Neural crest cell (in vitro differentiated cells): ENCODE measurements around the gene HOXA9. TPM values are rescaled to one million over a fixed set of nuclear protein-coding genes. Genes with fewer than 3 reads are reported as not detected.
A peak's percentile ranks its signal among the peaks of the same experiment; 100 is the strongest.

Source experiments
- DNase-seq: peaks from one replicate; pipeline ENCODE4 v3.0.0; 2021; ENCODE audit warnings: low read depth, mixed read lengths, low spot score
- H3K27ac Mint-ChIP-seq: one replicate; pipeline ENCODE4 v1.8.0; 2021; ENCODE audit warnings: mild to moderate bottlenecking, mixed read lengths; ENCODE audit not compliant: unreplicated experiment
- H3K27me3 Mint-ChIP-seq: 2 replicates; pipeline ENCODE4 v1.8.0; 2021; ENCODE audit warnings: low read depth, mild to moderate bottlenecking, mixed read lengths
- H3K36me3 Mint-ChIP-seq: 2 replicates; pipeline ENCODE4 v1.8.0; 2021; ENCODE audit warnings: low read depth, mild to moderate bottlenecking, mixed read lengths
- H3K4me1 Mint-ChIP-seq: 2 replicates; pipeline ENCODE4 v1.8.0; 2021; ENCODE audit warnings: mixed read lengths
- H3K4me3 Mint-ChIP-seq: one replicate; pipeline ENCODE4 v1.8.0; 2021; ENCODE audit warnings: mild to moderate bottlenecking, mixed read lengths
- H3K9me3 Mint-ChIP-seq: 2 replicates; pipeline ENCODE4 v1.8.0; 2021; ENCODE audit warnings: mixed read lengths
- CTCF ChIP-seq: fragments of 200-600 bp; sonication (generic); conservative IDR thresholded peaks from 2 replicates; pipeline ENCODE4 v1.5.0; 2021; ENCODE audit warnings: antibody characterized with exemption, mild to moderate bottlenecking
- total RNA-seq: library from RNA; stranded (reverse); gene quantifications from 2 replicates; pipeline ENCODE4 v1.2.1, GENCODE V29; 2021

HOXA9 gene
- total RNA-seq, 1 donor from 2014 or later = 9.0 TPM

DNA sequence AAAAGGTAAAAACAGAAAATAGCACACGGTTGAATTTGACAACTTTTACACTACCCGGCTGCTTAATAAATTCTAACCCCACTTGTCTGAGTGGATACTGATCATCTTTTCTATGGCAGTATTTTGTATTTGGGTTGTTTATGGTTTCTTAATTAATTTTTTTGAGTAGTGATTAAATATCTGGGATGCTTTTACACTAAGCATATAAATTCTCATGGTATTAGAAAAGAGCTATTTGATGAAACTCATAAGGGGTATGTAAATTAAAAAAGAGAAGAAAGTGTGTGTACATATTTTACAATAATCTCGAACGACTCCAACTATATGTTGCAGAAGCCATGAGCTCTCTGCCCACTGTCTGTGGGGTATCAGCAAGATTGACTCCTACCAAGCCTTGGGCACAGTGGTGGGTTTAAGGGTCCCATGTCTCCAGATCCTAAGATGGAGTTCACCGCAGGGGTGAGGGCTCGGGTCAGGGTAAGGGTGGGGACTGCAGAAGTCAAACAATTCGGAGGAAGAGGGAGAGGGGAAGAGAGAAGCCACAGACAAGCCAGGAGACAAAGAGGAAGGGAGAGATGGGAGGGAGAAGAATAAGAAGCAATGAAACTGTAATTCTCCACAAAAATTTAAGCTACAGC is 42.1 kb upstream of the HOXA9 start:
- H3K36me3 Mint-ChIP-seq = peaks cover 4% of the 10 kb centered on the region
- H3K27me3 Mint-ChIP-seq = peaks cover 100% of the 10 kb centered on the region

DNA sequence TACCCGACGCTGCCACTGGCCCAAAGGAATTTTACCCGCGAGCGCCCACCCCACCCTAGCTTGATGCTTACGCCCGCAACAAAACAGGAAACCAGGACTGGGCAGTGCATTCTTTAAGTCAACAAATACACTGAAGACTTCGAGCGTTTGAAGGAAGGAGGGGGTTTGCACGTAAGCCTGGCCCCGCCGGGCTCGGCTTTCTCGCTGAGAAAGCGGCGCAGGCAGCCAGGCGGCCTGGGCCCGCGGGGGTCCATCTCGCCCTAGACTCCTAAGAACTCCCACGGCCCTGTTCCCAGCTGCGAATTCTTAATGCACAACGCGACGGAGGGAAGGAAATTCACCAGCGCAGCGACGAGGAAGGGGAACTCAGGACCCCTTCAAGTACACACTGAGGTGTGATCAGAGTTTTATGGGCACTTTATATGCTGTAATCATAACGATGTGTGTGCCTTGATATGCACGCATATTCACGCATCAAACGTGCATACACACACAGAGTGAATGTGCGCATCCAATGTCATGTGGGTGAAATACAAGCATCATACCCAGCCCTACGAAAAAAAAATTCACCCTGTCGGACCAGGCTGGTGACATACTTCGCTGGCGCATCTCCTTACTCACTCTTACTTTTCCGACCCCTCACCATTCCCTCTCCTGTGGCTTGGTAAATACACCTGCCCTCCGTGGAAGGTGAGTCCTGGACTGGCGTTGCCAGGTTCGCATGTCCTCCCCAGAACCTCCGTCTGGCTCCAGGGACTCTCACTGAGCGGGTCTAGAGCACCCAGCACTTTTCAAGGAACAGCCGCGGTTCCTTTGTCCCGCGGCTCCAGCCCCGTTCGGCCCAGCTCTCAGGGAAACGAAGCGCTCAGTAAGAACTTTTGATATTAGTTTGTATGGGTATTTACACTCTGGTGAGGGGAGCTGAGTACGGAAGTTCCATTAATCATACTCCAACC is 40.3 kb upstream of the HOXA9 start:
- peaks cover 4% of the 10 kb centered on the region for H3K4me1 Mint-ChIP-seq
- no peaks in the 10 kb centered on the region for H3K9me3 Mint-ChIP-seq
- TF ChIP-seq CTCF = no peak
- no peak overlapping the region for H3K27ac Mint-ChIP-seq
- peak overlapping the region; percentile 25 for H3K4me3 Mint-ChIP-seq
- peaks cover 4% of the 10 kb centered on the region for H3K36me3 Mint-ChIP-seq
- peaks cover 100% of the 10 kb centered on the region for H3K27me3 Mint-ChIP-seq
- no peak for DNase-seq

More for the DNA sequence above, 42.1 kb upstream of the HOXA9 start:
- Mint-ChIP-seq H3K4me1 (no peaks in the 10 kb centered on the region), H3K27ac (no peak overlapping the region), H3K4me3 (no peak overlapping the region), H3K9me3 (no peaks in the 10 kb centered on the region)
- TF ChIP-seq CTCF = no peak
- DNase-seq = no peak

- Mint-ChIP-seq H3K27ac (no peak overlapping the region), H3K4me3 (no peak overlapping the region)
Measured at GRCh38 chr7:27204851-27205322, 39.5 kb upstream of the HOXA9 start.

DNA sequence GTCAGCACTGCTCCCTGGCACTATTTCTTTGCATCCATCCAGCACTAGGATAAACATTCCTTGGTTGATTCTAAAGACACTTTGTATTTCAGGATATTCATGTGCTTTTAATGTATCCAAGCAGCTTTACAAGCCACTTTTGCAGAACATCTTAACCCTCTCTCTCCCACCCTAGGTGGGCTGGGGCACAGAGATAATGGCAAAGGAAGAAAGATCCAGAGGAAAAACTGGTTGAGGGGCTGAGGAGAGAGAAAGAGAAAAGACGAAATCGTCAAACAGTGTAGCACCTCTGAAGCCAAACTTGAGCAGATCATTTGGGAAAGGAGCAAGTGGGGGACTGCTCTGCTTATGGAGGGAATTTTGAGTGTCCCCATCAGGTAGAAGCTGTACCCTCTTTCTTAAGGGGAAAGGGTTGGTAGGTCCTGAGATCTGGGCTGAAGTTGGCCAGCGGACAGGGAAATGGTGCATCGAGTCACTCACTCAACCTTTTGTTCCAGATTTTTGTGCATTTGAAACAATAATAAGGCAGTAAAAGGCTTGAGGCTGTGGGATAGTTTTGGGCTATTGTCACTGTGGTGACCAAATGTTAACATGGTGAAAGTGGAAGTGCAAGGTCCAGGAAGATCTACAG is 38.7 kb upstream of the HOXA9 start:
- peaks cover 7% of the 10 kb centered on the region for H3K4me1 Mint-ChIP-seq
- H3K27ac Mint-ChIP-seq = no peak overlapping the region
- peak overlapping the region; percentile 8 for H3K4me3 Mint-ChIP-seq
- TF ChIP-seq CTCF = no peak
- peaks cover 95% of the 10 kb centered on the region for H3K27me3 Mint-ChIP-seq
- H3K9me3 Mint-ChIP-seq = no peaks in the 10 kb centered on the region
- peaks cover 4% of the 10 kb centered on the region for H3K36me3 Mint-ChIP-seq
- DNase-seq = no peak

More at GRCh38 chr7:27204851-27205322, 39.5 kb upstream of the HOXA9 start:
- Mint-ChIP-seq H3K9me3 (no peaks in the 10 kb centered on the region), H3K4me1 (peaks cover 7% of the 10 kb centered on the region), H3K36me3 (peaks cover 4% of the 10 kb centered on the region), H3K27me3 (peaks cover 99% of the 10 kb centered on the region)
- no peak for DNase-seq
- TF ChIP-seq CTCF = no peak

GRCh38 chr7:27203365-27203953 is 38.1 kb upstream of the HOXA9 start:
- DNase-seq = no peak
- Mint-ChIP-seq H3K27ac (no peak overlapping the region), H3K4me1 (peaks cover 7% of the 10 kb centered on the region), H3K27me3 (peaks cover 95% of the 10 kb centered on the region), H3K36me3 (peaks cover 4% of the 10 kb centered on the region), H3K4me3 (peak overlapping the region; percentile 12), H3K9me3 (no peaks in the 10 kb centered on the region)
- no peak for TF ChIP-seq CTCF
